Neural cell (in vitro differentiated cells): ENCODE measurements around the gene DNAJB8. TPM values are rescaled to one million over a fixed set of nuclear protein-coding genes. Genes with fewer than 3 reads are reported as not detected.

Experiments
- H2AFZ ChIP-seq: fragments of 200-600, 300-800 bp; sonication (generic), shearing (Covaris generic); 2 replicates; pipeline ENCODE4 v1.6.0; 2014; ENCODE audit warnings: low read depth, mild to moderate bottlenecking, antibody characterized with exemption, low read length, moderate library complexity
- H3F3A ChIP-seq: fragments of 200-600 bp; shearing (Covaris generic); 2 replicates; pipeline ENCODE4 v1.6.1; 2016; ENCODE audit warnings: mild to moderate bottlenecking, moderate library complexity, mixed read lengths, antibody characterized with exemption, low read length; ENCODE audit not compliant: insufficient read depth, poor library complexity, severe bottlenecking
- H3K27ac ChIP-seq: fragments of 200-600, 300-800 bp; sonication (generic), shearing (Covaris generic); 2 replicates; pipeline ENCODE4 v1.5.1; 2014; ENCODE audit warnings: mild to moderate bottlenecking, low read length, moderate library complexity
- H3K27me3 ChIP-seq: fragments of 300-800, 200-600 bp; sonication (generic), shearing (Covaris generic); 2 replicates; pipeline ENCODE4 v1.6.0; 2014; ENCODE audit warnings: mild to moderate bottlenecking, low read depth, low read length, moderate library complexity; ENCODE audit not compliant: insufficient read depth
- H3K36me3 ChIP-seq: fragments of 300-800, 200-600 bp; sonication (generic), shearing (Covaris generic); 2 replicates; pipeline ENCODE4 v1.5.1; 2014; ENCODE audit warnings: mild to moderate bottlenecking, antibody characterized with exemption, low read length, moderate library complexity; ENCODE audit not compliant: insufficient read depth
- H3K4me2 ChIP-seq: fragments of 300-800, 200-600 bp; sonication (generic), shearing (Covaris generic); 2 replicates; pipeline ENCODE4 v1.6.0; 2014; ENCODE audit warnings: mild to moderate bottlenecking, low read length
- H3K4me3 ChIP-seq: fragments of 300-800, 200-600 bp; sonication (generic), shearing (Covaris generic); 2 replicates; pipeline ENCODE4 v1.5.1; 2014; ENCODE audit warnings: mild to moderate bottlenecking, low read length, moderate library complexity
- H3K79me2 ChIP-seq: fragments of 200-600 bp; shearing (Covaris generic); replicated peaks from 2 replicates; pipeline ENCODE4 v1.6.0; 2014; ENCODE audit warnings: mild to moderate bottlenecking, low read length, moderate library complexity; ENCODE audit not compliant: insufficient read depth
- H3K9ac ChIP-seq: fragments of 300-800, 200-600 bp; sonication (generic), shearing (Covaris generic); 2 replicates; pipeline ENCODE4 v1.6.1; 2016; ENCODE audit warnings: mild to moderate bottlenecking, low read length, mixed read lengths
- H3K9me2 ChIP-seq: fragments of 200-600 bp; shearing (Covaris generic); 2 replicates; pipeline ENCODE4 v1.6.1; 2016; ENCODE audit warnings: mild to moderate bottlenecking, low read length, mixed read lengths; ENCODE audit not compliant: insufficient read depth
- H3K9me3 ChIP-seq: fragments of 200-600, 300-800 bp; sonication (generic), shearing (Covaris generic); 2 replicates; pipeline ENCODE4 v1.6.1; 2016; ENCODE audit warnings: mild to moderate bottlenecking, mixed run types, low read length, moderate library complexity, mixed read lengths
- H4K20me1 ChIP-seq: fragments of 200-600 bp; shearing (Covaris generic); 2 replicates; pipeline ENCODE4 v1.6.1; 2016; ENCODE audit warnings: mild to moderate bottlenecking, mixed run types; ENCODE audit not compliant: insufficient read depth
- EP300 ChIP-seq: fragments of 450-650 bp; conservative IDR thresholded peaks from 2 replicates; pipeline ENCODE4 v1.6.1; 2014; ENCODE audit warnings: antibody characterized with exemption, mild to moderate bottlenecking, moderate library complexity; ENCODE audit not compliant: poor library complexity, severe bottlenecking
- EZH2 ChIP-seq: fragments of 200-600, 300-800 bp; shearing (Covaris generic), sonication (generic); IDR thresholded peaks from 2 replicates; pipeline ENCODE4 v1.6.1; 2014; ENCODE audit warnings: antibody characterized with exemption, low read length, borderline replicate concordance, mild to moderate bottlenecking; ENCODE audit not compliant: insufficient read depth, poor library complexity, severe bottlenecking
- MXI1 ChIP-seq: fragments of 450-650 bp; conservative IDR thresholded peaks from 2 replicates; pipeline ENCODE4 v1.6.1; 2014; ENCODE audit warnings: antibody characterized with exemption, mild to moderate bottlenecking; ENCODE audit not compliant: poor library complexity, severe bottlenecking
- POLR2AphosphoS5 ChIP-seq: IDR thresholded peaks from 2 replicates; pipeline ENCODE4 v1.6.1; 2012
- RAD21 ChIP-seq: fragments of 450-650 bp; conservative IDR thresholded peaks from 2 replicates; pipeline ENCODE4 v1.6.1; 2014; ENCODE audit warnings: antibody characterized with exemption, mild to moderate bottlenecking, moderate library complexity
- SMC3 ChIP-seq: fragments of 450-650 bp; conservative IDR thresholded peaks from 2 replicates; pipeline ENCODE4 v1.6.1; 2014; ENCODE audit warnings: antibody characterized with exemption, mild to moderate bottlenecking, moderate library complexity; ENCODE audit not compliant: poor library complexity
- TAF1 ChIP-seq: IDR thresholded peaks from 2 replicates; pipeline ENCODE4 v1.6.1; 2012; ENCODE audit warnings: low read depth
- polyA plus RNA-seq: library from polyadenylated mRNA; depleted of rRNA; stranded (reverse); fragments of >200 nt; gene quantifications from 2 replicates; pipeline ENCODE4 v1.2.3, GENCODE V29; 2014
- TF ChIP-seq, protein P1 (sequence below): IDR thresholded peaks from 2 replicates; pipeline ENCODE4 v1.6.1; 2012; ENCODE audit warnings: borderline replicate concordance
- TF ChIP-seq, protein P2 (sequence below): fragments of 450-650 bp; IDR thresholded peaks from 2 replicates; pipeline ENCODE4 v1.5.1; 2014; ENCODE audit warnings: antibody characterized with exemption, mild to moderate bottlenecking, moderate library complexity; ENCODE audit not compliant: poor library complexity, severe bottlenecking

Gene DNAJB8
- polyA plus RNA-seq, 1 donor from 2014 or later = not detected

DNA sequence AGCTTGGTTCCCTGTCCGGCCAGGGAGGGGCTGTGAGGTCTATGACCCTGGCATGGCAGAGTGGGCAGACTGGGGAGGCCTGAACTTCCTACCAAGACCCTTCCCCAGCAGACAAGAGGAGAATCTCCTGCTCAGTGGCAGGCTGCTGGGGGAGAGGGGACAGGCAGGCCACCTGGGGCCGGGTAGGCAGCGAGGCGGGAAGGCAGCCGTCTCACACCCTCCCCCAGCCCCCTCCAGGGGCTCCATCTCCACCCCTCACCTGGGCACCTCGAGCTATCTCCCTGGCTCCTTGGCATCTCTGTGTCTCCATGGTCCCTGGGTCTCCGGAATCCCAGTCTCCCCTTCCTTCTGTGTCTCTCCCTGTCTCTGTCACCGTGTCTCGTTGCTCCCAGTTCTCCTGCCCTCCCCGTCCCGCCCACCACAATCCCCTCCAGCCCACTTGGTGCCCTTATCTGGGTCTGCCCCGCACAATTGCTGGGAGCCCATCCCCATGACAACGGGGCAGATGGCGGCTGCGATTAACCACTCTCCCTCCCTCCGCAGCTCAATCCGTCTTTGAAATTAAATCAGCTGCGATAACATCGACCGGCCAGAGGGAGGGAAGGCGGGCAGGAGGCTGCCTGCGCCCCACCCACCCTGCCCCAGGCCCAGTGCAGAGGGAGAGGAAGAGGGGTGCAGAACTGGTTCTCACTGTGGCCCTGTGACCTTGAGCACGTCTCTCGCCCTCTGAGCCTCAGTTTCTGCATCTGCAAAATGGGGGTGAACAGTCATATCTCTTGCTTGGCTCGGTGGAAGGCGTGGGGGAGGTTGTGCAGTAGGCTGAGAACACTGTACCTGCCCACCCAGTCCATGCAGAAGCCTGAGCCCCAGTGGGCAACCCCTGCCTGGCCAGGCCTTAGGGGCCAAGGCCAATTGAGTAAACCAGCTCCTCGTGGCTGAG, 9.6 kb downstream of the DNAJB8 start:
- H3K4me3 ChIP-seq = no peak overlapping the region
- H3K9ac ChIP-seq = no peak overlapping the region
- H3K79me2 ChIP-seq = no peaks in the 10 kb centered on the region
- no peak overlapping the region for H3K27ac ChIP-seq
- no peaks in the 10 kb centered on the region for H3K9me3 ChIP-seq
- no peaks in the 10 kb centered on the region for H3K27me3 ChIP-seq
- TF ChIP-seq EP300 (no peak), EZH2 (no peak), RAD21 (no peak), SMC3 (no peak), TAF1 (no peak), MXI1 (no peak)
- TF ChIP-seq, protein P1, sequence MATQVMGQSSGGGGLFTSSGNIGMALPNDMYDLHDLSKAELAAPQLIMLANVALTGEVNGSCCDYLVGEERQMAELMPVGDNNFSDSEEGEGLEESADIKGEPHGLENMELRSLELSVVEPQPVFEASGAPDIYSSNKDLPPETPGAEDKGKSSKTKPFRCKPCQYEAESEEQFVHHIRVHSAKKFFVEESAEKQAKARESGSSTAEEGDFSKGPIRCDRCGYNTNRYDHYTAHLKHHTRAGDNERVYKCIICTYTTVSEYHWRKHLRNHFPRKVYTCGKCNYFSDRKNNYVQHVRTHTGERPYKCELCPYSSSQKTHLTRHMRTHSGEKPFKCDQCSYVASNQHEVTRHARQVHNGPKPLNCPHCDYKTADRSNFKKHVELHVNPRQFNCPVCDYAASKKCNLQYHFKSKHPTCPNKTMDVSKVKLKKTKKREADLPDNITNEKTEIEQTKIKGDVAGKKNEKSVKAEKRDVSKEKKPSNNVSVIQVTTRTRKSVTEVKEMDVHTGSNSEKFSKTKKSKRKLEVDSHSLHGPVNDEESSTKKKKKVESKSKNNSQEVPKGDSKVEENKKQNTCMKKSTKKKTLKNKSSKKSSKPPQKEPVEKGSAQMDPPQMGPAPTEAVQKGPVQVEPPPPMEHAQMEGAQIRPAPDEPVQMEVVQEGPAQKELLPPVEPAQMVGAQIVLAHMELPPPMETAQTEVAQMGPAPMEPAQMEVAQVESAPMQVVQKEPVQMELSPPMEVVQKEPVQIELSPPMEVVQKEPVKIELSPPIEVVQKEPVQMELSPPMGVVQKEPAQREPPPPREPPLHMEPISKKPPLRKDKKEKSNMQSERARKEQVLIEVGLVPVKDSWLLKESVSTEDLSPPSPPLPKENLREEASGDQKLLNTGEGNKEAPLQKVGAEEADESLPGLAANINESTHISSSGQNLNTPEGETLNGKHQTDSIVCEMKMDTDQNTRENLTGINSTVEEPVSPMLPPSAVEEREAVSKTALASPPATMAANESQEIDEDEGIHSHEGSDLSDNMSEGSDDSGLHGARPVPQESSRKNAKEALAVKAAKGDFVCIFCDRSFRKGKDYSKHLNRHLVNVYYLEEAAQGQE = no peak
- TF ChIP-seq, protein P2, sequence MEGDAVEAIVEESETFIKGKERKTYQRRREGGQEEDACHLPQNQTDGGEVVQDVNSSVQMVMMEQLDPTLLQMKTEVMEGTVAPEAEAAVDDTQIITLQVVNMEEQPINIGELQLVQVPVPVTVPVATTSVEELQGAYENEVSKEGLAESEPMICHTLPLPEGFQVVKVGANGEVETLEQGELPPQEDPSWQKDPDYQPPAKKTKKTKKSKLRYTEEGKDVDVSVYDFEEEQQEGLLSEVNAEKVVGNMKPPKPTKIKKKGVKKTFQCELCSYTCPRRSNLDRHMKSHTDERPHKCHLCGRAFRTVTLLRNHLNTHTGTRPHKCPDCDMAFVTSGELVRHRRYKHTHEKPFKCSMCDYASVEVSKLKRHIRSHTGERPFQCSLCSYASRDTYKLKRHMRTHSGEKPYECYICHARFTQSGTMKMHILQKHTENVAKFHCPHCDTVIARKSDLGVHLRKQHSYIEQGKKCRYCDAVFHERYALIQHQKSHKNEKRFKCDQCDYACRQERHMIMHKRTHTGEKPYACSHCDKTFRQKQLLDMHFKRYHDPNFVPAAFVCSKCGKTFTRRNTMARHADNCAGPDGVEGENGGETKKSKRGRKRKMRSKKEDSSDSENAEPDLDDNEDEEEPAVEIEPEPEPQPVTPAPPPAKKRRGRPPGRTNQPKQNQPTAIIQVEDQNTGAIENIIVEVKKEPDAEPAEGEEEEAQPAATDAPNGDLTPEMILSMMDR = no peak
- H4K20me1 ChIP-seq = no peaks in the 10 kb centered on the region
- H2AFZ ChIP-seq = no peak overlapping the region
- H3K36me3 ChIP-seq = no peaks in the 10 kb centered on the region
- H3K4me2 ChIP-seq = no peak overlapping the region
- H3F3A ChIP-seq = no peaks in the 10 kb centered on the region
- H3K9me2 ChIP-seq = no peaks in the 10 kb centered on the region

DNA sequence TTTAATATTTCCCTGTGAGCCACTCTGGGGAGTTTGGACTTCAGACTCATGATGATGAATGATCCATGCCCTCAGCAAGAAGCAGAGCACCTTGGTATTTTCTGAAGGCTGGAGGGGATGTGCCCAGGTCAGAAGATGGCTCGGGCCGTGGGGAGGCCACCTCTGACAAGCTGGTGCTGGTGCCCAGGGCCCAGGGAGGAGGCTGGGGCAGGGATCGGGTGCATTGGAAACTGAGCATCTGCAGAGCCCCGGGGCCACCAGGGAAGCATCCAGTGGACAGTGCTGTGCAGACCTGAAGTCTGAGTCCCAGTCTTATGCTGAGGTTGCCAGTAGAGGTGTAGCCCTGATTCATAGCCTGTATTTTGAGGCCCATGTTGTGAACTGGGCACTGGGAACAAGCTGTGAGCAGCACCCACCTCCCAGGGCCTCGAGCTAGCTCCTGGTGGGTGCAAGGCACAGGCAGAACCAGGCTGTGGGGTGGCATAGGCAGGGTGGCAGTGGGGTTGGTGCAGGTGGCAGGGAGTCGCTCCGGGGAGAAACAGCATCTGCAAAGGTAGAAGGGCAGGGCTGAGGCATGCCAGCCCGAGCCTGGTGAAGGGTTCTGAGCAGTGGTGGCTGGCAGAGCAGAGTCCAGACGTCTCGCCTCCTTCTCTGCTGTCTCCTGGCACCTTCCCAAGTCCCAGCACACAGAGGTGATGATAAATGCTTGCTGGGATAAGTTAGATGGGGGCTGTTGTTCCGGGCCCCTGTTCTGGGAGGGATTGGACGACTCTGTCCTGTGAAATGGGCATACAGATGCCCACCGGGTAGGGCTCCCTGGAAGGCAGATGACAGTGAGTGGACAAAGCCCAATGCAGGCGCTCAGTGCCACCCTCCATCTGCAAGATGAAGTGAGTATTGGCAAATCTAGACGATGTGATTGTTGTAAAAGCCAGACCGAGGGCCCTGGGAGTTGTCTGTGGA, 10.6 kb downstream of the DNAJB8 start:
- H2AFZ ChIP-seq = no peak overlapping the region
- H4K20me1 ChIP-seq = no peaks in the 10 kb centered on the region
- H3K9me2 ChIP-seq = no peaks in the 10 kb centered on the region
- H3F3A ChIP-seq = no peaks in the 10 kb centered on the region
- H3K9me3 ChIP-seq = no peaks in the 10 kb centered on the region
- H3K36me3 ChIP-seq = no peaks in the 10 kb centered on the region
- no peak overlapping the region for H3K4me2 ChIP-seq
- TF ChIP-seq POLR2AphosphoS5 (no peak), EZH2 (no peak), TAF1 (no peak), SMC3 (no peak), MXI1 (no peak), RAD21 (no peak), EP300 (no peak)
- TF ChIP-seq, protein P2 = no peak
- TF ChIP-seq, protein P1 = no peak
- no peak overlapping the region for H3K9ac ChIP-seq
- H3K4me3 ChIP-seq = no peak overlapping the region
- no peaks in the 10 kb centered on the region for H3K27me3 ChIP-seq
- H3K79me2 ChIP-seq = no peaks in the 10 kb centered on the region
- no peak overlapping the region for H3K27ac ChIP-seq
